GM19025 (cell line): ENCODE results near the gene MT1M.
"Not testable (repeated sequence)": the region's sequence is repeated elsewhere in the genome, so short reads cannot be mapped to it uniquely, and the experiment has no call there.

Experiments
- ATAC-seq: cut with Tn5 transposase; IDR thresholded peaks from one replicate; pipeline ENCODE4 v1.9.1; 2021; ENCODE audit warnings: mild to moderate bottlenecking, low read depth, moderate library complexity; ENCODE audit not compliant: unreplicated experiment

Gene MT1M

DNA sequence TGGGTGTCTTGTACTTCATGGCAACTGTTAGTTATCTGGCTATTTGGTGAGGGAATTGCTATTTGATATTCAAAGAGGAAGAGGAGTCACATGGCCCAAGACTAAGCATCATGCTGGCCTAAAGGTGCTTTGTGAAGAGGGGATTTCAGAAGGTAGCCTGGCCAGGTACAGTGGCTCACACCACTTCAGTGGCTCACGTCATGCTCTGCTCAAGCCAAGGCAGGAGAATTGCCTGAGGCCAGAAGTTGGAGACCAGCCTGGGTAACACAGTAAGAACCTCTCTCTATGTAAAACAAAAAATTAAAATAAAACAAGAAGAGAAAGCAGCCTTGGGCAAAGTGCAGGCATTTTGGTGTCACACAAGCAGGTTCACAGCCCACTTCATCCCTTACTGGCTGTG lies 12.9 kb downstream of the MT1M start:
- ATAC-seq: no peak

DNA sequence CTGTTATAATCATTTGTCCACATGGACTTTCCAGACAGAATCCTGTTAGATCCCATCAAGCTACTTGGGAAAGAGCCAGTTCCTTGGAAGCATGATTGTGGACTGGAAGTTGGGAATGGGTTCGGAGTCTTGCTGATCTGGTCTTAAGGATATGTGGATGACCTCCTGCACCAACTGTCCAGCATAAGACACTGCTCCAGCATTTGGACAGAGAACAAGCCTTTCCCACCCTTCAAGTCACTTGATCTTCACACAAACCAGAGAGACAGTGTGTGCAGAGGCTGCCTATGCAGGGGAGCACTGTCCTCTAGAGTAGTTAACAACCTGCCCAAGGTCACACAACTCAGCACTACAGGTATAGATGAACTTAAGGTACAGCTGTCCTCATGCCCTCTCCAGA lies 13.4 kb downstream of the MT1M start:
- no peak for ATAC-seq

DNA sequence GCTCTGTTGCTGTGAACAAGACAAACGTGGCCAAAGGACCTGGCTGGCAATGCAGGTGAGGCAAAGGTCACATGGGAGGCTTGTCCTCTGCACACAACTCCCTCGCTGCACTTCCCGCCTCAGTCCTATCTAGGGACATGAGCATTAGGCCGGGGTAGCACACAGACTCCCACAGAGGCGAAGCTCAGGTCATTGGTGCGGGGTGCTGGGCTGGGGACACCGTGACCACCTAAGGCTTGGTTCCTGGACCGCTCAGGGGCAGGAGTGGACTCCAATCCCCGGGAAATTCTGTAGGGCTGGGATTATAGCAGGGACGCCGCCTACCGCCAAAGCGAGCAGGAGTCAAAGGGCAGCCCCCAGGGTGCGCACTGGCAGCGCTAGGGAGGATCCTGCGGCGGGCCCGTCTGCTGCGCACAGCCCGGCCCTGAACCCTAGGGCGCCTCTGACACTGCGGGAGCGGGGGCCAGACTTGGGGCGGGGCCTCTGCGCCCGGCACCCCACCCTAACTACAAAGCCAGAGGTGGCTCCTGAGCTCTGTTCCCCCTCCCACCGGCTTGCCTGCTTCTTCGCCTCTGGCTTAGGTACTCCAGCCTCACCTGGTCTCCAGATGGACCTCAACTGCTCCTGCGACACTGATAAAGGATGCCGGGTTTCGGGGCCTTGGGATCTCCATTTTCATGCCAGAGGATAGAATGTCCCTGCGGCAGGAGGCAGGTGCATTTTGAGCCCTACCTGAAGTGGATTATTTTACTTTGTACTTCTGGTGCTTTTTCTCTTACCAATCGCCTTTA lies 15.4 kb downstream of the MT1M start:
- no peak for ATAC-seq

- ATAC-seq: no peak
These were observed 16.8 kb downstream of the MT1M start for GRCh38 chr16:56649271-56649670.

GRCh38 chr16:56649820-56650219 lies 17.4 kb downstream of the MT1M start:
- no peak for ATAC-seq

GRCh38 chr16:56651586-56651985 lies 19.1 kb downstream of the MT1M start, which contains the start of gene MT1B:
TSS of gene MT1B (plus strand) at chr16:56651886. CDS start at chr16:56651954, 68 bp downstream.
- ATAC-seq: no peak

DNA sequence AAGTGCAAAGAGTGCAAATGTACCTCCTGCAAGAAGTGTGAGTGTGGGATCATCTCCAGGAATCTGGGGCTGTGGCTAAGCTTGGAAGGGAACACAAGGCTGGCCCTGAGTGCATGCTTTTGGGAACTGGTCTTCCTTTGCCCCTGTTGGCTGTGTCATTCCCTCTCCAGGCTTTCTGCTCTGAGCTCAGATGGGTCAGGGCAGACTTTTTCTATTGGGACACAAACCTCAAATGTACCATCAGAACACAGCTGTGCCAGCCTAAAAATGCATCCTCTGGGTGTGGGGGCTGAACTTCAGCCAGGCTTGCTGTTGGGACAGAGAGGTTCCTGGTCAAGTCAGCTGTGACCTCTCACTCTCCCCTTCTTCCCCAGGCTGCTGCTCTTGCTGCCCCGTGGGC lies 20.1 kb downstream of the MT1M start:
- ATAC-seq: no peak

DNA sequence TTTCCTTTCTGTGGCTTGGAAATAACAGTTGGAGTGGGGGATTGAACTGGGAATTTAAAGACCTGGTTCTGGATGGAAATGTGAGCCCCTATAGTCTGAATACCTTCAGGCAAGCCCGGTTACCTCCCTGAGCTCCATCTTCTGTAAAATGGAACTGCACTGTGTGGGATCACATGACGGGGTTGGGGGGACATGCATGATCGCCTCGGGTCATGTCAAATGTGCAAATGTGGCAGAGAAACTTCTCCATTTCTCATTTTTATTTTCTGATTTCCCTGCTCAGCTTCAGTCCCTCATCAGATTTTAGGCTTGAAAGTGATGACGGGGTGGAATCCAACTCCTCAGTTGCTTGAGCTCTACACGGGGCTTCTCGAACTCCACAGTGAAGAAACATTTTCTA lies 20.8 kb downstream of the MT1M start:
- ATAC-seq: no peak

- no peak for ATAC-seq
These were observed 25.3 kb downstream of the MT1M start, which contains the start of gene MT1F for GRCh38 chr16:56657555-56658326. TSS of gene MT1F (plus strand) at chr16:56657959. CDS start at chr16:56658059, 100 bp downstream.

- no peak for ATAC-seq
These were observed 25.9 kb downstream of the MT1M start for GRCh38 chr16:56658327-56658875.

DNA sequence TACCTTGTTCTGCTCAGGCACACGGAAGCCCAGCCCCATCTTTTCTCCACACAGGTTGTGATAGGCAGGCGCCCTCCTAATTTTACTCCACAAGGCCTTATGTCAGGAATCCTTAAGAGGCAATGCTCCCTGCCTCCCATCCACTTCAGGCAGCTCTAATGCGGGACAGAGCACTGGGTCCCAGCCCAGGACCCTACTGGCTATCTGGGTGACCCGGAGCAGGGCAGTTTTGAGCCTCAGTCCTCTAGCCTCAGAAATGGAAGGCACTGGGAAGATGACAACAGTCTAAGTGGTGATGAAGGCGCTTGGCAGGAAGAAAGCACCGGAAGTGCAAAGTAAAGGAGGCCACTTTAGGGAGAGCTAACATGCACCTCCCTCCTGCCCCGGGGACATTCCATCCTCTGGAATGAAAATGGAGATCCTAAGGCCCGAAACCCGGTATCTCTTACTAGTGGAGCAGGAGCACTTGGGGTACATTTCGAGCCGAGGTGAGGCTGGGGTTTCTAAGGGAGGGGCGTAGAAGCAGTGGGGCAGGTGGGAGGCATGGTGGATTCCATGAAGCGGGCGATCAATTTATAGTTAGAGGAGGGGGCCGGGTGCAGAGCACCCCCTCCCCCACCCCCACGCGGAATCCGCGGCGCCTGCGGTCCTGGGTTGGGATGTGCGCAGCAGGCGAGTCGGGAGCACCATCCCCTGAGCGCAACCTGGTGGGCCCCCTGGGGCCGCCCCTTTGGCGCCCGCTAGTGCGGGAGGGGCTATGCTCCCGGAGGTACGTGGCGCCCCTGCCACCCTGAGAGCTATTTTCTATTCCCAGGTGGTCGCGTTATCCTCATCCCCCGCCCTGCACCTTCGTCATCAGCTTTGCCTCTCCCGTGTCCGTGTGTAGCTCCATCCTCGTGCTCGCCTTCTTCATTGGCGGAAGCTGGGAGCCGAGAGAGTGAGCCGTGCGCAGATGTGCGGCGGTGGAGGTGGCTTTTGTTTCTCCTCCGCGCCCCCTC lies 30.2 kb downstream of the MT1M start:
- no peak for ATAC-seq

GRCh38 chr16:56664506-56664905 lies 32.0 kb downstream of the MT1M start:
- no peak for ATAC-seq

DNA sequence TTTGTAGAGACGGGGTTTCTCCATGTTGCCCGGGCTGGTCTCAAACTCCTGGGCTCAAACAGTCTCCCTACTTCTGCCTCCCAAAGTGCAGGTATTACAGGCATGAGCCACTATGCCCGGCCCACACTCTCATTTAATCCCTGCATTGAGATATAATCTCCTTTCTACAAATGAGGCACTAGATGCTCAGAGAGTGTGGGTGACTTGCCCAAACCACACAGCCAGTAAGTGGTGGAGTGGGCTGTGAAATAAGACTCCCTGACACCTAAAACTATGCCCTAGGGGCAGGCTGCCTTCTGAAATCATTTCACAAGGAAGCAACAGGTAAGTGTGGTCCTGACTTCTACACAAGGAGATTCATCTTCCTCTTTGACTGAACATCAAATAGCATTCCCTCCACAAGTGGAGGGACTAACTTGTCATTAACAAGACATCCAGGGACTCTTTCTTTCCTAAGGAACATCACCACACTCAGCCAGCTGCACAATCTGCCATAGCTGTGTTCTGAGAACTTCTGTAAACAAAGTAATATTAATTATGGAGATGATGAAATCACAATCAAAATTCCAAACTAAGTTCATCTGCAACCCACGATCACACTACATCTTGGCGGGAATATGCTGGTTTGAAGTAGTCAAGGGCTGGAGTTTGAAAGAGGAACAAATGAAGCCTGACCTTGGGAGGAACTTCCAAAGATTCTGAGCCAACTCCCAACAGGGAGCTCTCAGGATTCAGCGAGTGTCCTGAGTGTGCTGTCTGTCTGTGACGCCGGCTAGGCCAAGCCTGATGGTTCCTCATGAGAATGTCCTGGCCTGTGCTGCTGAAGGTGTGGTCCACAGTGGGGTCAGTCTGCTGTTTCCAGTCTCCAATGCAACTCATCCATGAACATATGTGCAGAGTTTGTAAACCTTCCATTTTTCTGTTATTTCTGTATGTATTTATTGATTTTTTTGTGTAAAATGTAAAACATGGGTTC lies 33.1 kb downstream of the MT1M start:
- not testable (repeated sequence) for ATAC-seq

DNA sequence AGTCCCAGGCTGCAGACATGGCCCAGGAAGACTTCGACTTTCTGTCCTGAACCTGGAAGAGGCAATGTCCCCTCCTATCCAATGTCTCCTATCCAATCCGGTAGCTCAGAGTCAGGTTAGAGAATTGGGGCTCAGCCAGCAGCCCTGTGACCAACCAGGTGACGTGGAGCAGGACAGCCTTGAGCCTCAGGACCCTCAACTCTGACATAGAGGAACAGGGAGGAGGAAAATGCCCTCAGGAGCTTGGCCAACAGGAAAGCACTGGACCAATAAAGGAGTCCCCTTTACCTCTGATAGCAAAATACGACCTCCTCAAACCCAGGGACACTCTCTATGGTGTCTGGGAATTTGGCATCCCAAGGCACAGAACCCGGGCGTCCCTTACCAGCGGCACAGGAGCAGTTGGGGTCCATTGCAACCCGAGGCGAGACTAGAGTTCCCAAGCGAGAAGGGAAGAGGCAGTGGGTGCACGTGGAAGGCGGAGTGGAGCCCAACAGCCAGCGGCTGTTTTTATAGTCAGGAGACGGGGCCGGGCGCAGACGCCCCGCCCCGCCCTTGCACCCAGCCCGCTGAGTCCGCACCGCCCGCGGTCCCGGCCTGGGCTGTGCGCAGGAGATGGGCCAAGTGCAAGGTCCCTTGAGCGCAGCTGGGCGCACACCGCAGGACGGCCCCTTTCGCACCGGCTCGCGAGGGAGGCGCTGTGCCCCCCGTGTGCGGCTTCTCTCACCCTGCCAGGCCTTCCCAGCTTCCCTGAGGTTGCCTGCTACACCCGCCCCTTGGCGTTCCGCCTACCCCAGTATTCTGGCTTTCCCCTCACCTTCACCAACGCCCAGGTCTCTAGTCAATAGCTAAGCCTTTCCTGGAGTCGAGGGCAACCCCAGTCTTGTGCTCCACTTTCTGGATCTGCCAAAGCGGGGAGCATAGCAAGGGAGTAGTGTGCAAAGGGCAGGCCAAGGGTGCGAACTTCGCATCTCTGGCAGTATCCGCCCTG lies 35.4 kb downstream of the MT1M start, which contains the start of gene MT1G:
MT1G (minus strand) TSS at position 485 of the 991 bp plus-strand sequence; CDS start at position 413, 72 bp downstream.
- no peak for ATAC-seq

DNA sequence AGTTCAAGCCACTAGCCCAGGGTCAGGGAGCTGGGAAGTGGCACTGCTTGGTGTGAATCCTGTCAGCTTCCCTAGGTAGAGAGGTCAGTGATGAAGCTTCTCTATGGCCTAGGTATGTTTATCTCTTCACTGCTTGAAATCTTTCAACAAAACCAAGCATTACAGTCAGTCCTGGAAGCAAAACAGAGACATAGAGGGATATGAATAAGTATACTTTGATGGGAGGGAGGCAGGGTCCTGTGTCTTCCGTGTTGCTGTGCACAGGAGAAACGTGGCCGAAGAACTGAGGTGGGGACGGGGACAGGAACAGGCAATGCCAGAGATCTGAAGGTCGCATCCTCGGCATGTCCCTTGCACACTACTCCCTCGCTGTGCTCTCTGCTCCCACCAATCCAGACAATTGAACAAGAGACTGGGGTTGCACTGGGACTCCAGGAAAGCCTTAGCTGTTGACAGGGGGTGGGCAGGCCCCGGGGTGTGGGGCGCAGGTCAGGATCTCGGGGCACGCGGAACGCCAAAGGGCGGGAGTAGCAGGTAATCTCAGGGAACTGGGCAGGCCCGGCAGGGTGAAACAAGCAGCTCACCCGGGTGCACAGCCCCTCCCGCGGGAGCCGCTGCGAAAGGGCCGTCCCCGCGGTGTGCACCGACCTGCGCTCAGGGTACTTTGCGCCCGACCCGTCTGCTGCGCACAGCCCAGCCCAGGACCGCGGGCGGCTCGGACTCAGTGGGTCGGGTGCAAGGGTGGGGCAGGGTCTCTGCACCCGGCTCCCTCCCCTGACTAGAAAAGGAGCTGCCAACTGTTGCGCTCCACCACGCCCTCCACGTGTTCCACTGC lies 36.8 kb downstream of the MT1M start, which contains the start of gene MT1H:
MT1H (plus strand) TSS at position 810 of the 835 bp plus-strand sequence. CDS start 71 bp downstream, outside the sequence.
- ATAC-seq: no peak

DNA sequence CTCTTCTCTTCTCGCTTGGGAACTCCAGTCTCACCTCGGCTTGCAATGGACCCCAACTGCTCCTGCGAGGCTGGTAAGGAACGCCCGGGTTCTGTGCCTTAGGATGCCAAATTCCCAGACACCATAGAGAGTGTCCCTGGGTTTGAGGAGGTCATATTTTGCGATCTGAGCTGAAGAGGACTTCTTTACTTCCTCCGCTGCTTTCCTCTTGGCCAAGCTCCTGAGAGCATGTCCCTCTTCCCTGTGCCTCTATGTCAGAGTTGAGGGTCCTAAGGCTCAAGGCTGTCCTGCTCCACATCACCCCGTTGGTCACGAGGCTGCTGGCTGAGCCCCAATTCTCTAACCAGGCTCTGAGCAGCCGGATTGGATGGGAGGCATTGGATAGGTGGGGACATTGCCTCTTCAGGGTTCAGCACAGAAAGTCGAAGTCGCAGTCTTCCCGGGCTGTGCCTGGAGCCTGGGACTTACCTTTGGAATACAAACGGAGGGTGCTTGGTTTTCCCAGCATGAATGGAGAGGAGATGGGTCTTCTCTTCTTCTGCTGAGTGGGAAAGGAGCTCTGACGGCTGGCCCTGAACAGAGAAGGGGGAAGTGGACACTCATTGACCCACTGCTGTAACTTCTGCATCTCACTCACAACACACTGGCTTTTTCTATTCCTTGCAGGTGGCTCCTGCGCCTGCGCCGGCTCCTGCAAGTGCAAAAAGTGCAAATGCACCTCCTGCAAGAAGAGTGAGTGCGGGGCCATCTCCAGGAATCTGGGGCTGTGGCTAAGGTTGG lies 37.6 kb downstream of the MT1M start:
- ATAC-seq: no peak
